Endodermal cell (in vitro differentiated cells): ENCODE results near the gene GSE1. TPM values are rescaled to one million over a fixed set of nuclear protein-coding genes. Genes with fewer than 3 reads are reported as not detected.

Source experiments
- DNase-seq: peaks from one replicate; pipeline ENCODE4 v3.0.0-alpha.2; 2017
- H3K27ac ChIP-seq: 2 replicates; pipeline ENCODE4 v1.5.1; 2013; ENCODE audit warnings: mild to moderate bottlenecking, low read depth, low read length, moderate library complexity
- H3K27me3 ChIP-seq: 2 replicates; pipeline ENCODE4 v1.6.1; 2013; ENCODE audit warnings: mild to moderate bottlenecking, low read length, moderate library complexity; ENCODE audit not compliant: insufficient read depth, control insufficient read depth, poor library complexity, severe bottlenecking
- H3K36me3 ChIP-seq: 2 replicates; pipeline ENCODE4 v1.7.0; 2013; ENCODE audit warnings: mild to moderate bottlenecking, low read length, moderate library complexity; ENCODE audit not compliant: control insufficient read depth, insufficient read depth
- H3K4me1 ChIP-seq: one replicate; pipeline ENCODE4 v1.7.0; 2013; ENCODE audit warnings: low read length; ENCODE audit not compliant: control insufficient read depth, insufficient read depth
- H3K4me3 ChIP-seq: 2 replicates; pipeline ENCODE4 v1.5.1; 2013; ENCODE audit warnings: mild to moderate bottlenecking, low read length, moderate library complexity
- H3K9ac ChIP-seq: 2 replicates; pipeline ENCODE4 v1.6.1; 2013; ENCODE audit warnings: mild to moderate bottlenecking, low read length, moderate library complexity; ENCODE audit not compliant: poor library complexity, severe bottlenecking; ENCODE audit errors: extremely low read depth
- H3K9me3 ChIP-seq: 2 replicates; pipeline ENCODE4 v1.6.1; 2013; ENCODE audit warnings: mild to moderate bottlenecking, low read length, moderate library complexity; ENCODE audit not compliant: control insufficient read depth
- H3K27ac Mint-ChIP-seq: 2 replicates; pipeline ENCODE4 v1.8.0; 2020; ENCODE audit warnings: mixed read lengths
- H3K27me3 Mint-ChIP-seq: 2 replicates; pipeline ENCODE4 v1.8.0; 2021; ENCODE audit warnings: mild to moderate bottlenecking, mixed read lengths; ENCODE audit not compliant: insufficient read depth
- H3K36me3 Mint-ChIP-seq: 2 replicates; pipeline ENCODE4 v1.8.0; 2020; ENCODE audit warnings: low read depth, mixed read lengths
- H3K4me1 Mint-ChIP-seq: 2 replicates; pipeline ENCODE4 v1.8.0; 2020; ENCODE audit warnings: mixed read lengths
- H3K4me3 Mint-ChIP-seq: 2 replicates; pipeline ENCODE4 v1.8.0; 2020; ENCODE audit warnings: mild to moderate bottlenecking, moderate library complexity, mixed read lengths
- H3K9me3 Mint-ChIP-seq: 2 replicates; pipeline ENCODE4 v1.8.0; 2020; ENCODE audit warnings: mild to moderate bottlenecking, mixed read lengths
- WGBS, 2 experiments: methylation state at CpG; one replicate each; pipeline versions ENCODE4 v1.1.5 to v1.1.7; 2013; ENCODE audit warnings: missing lambda C conversion rate in 2 of 2, mixed read lengths in 1 of 2; ENCODE audit not compliant: insufficient coverage in 1 of 2, insufficient read length in 1 of 2; 5-methylcytosine and 5-hydroxymethylcytosine counted together
- total RNA-seq, 2 donors: library from RNA; stranded (reverse); fragmentation: NEBNext Ultra II Directional in 1 of 2; extraction: Animal tissue kit (Norgen Biotek cat#: 25700) in 1 of 2; gene quantifications; 2 replicates in 1 of 2; 3 replicates in 1 of 2; pipeline ENCODE4 v1.2.1, GENCODE V29; 2021
- TF ChIP-seq, protein P1 (sequence below): fragments of 200-600 bp; sonication (generic); conservative IDR thresholded peaks from 2 replicates; pipeline ENCODE4 v1.5.0; 2021; ENCODE audit warnings: antibody characterized with exemption, mild to moderate bottlenecking

The GSE1 gene
- total RNA-seq, 2 donors from 2014 or later = 108 to 128 TPM

GRCh38 chr16:85564277-85565051 lies 48.7 kb upstream of the GSE1 start:
- 95 to 96% methylated on average over 12 to 16 of the region's 16 CpGs for WGBS, 2 experiments
- H3K27ac ChIP-seq = no peak overlapping the region
- TF ChIP-seq, protein P1, sequence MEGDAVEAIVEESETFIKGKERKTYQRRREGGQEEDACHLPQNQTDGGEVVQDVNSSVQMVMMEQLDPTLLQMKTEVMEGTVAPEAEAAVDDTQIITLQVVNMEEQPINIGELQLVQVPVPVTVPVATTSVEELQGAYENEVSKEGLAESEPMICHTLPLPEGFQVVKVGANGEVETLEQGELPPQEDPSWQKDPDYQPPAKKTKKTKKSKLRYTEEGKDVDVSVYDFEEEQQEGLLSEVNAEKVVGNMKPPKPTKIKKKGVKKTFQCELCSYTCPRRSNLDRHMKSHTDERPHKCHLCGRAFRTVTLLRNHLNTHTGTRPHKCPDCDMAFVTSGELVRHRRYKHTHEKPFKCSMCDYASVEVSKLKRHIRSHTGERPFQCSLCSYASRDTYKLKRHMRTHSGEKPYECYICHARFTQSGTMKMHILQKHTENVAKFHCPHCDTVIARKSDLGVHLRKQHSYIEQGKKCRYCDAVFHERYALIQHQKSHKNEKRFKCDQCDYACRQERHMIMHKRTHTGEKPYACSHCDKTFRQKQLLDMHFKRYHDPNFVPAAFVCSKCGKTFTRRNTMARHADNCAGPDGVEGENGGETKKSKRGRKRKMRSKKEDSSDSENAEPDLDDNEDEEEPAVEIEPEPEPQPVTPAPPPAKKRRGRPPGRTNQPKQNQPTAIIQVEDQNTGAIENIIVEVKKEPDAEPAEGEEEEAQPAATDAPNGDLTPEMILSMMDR = peak; percentile 80
- Mint-ChIP-seq H3K27me3 (no peaks in the 10 kb centered on the region), H3K9me3 (no peaks in the 10 kb centered on the region), H3K36me3 (no peaks in the 10 kb centered on the region), H3K4me1 (peaks cover 51% of the 10 kb centered on the region), H3K4me3 (no peak overlapping the region), H3K27ac (peak overlapping the region; percentile 52)
- no peak overlapping the region for H3K4me3 ChIP-seq
- no peak for DNase-seq
- no peaks in the 10 kb centered on the region for H3K27me3 ChIP-seq
- no peaks in the 10 kb centered on the region for H3K9me3 ChIP-seq
- H3K4me1 ChIP-seq = peaks cover 17% of the 10 kb centered on the region
- H3K9ac ChIP-seq = no peak overlapping the region
- no peaks in the 10 kb centered on the region for H3K36me3 ChIP-seq

- no peak overlapping the region for H3K27ac Mint-ChIP-seq
- Histone ChIP-seq H3K27ac (no peak overlapping the region), H3K9ac (no peak overlapping the region), H3K4me3 (no peak overlapping the region), H3K9me3 (no peaks in the 10 kb centered on the region), H3K36me3 (no peaks in the 10 kb centered on the region), H3K4me1 (peaks cover 19% of the 10 kb centered on the region), H3K27me3 (no peaks in the 10 kb centered on the region)
- H3K4me1 Mint-ChIP-seq = peaks cover 60% of the 10 kb centered on the region
- TF ChIP-seq, protein P1 = no peak
- DNase-seq = no peak
- WGBS, 2 experiments = 91 to 94% methylated on average over 8 to 9 of the region's 9 CpGs
- H3K36me3 Mint-ChIP-seq = no peaks in the 10 kb centered on the region
- H3K9me3 Mint-ChIP-seq = no peaks in the 10 kb centered on the region
- H3K27me3 Mint-ChIP-seq = no peaks in the 10 kb centered on the region
- no peak overlapping the region for H3K4me3 Mint-ChIP-seq
Measured at GRCh38 chr16:85565340-85565739, 47.8 kb upstream of the GSE1 start.

DNA sequence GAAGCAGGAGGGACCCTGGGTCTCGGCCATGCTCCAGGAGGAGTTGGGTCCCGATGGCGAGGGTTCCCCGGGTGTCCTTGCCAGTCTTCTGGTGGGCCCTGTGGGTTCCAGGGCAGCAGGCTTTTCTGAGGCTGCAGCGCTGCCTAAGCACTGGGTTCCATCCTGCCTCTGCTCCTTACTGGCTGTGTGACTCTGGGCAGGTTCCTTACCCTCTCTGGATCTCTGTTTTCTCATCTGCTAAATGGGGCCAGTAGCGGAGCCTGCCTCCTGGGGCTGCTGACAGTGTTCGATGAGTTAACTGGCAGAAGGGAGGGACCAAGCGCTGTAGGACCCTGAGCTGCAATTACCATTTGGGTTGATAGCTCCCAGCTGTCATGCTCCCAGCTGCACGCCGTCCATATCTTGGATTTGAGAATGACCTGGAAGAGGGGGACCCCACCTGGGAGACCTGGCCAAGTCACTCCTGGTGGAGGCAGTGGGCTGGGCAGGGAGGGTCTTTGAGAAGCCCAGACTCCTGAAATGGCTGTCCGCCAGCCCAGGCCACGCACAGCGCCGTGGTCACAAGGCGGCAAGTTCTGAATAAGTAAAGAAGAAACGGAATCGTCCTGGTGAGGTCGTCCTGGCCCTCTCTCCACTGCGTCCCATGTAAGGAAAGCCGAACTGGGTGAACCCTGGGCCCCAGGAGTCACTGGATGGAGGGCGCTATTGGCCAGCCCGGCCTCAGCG lies 47.2 kb upstream of the GSE1 start:
- H3K9ac ChIP-seq = no peak overlapping the region
- WGBS, 2 experiments = 85 to 87% methylated on average over 12 to 23 of the region's 23 CpGs
- H3K36me3 Mint-ChIP-seq = no peaks in the 10 kb centered on the region
- no peaks in the 10 kb centered on the region for H3K9me3 Mint-ChIP-seq
- no peaks in the 10 kb centered on the region for H3K36me3 ChIP-seq
- H3K27ac Mint-ChIP-seq = peak overlapping the region; percentile 4
- peak overlapping the region; percentile 74 for H3K27ac ChIP-seq
- H3K4me3 ChIP-seq = no peak overlapping the region
- no peak for DNase-seq
- peaks cover 23% of the 10 kb centered on the region for H3K4me1 ChIP-seq
- TF ChIP-seq, protein P1 = no peak
- no peak overlapping the region for H3K4me3 Mint-ChIP-seq
- H3K4me1 Mint-ChIP-seq = peaks cover 66% of the 10 kb centered on the region
- no peaks in the 10 kb centered on the region for H3K27me3 Mint-ChIP-seq
- H3K9me3 ChIP-seq = no peaks in the 10 kb centered on the region
- no peaks in the 10 kb centered on the region for H3K27me3 ChIP-seq
